Heart left ventricle (tissue), 13 donors: ENCODE measurements around the gene MMRN2.

Experiments used
- CTCF ChIP-seq, 12 donors: fragments of 200-600 bp; sonication (generic) in 4 of 12; IDR thresholded peaks; one replicate each; pipeline versions ENCODE4 v1.5.0 to v1.8.0; 2018 to 2022; ENCODE audit warnings: antibody characterized with exemption in 12 of 12, mild to moderate bottlenecking in 5 of 12
- POLR2A ChIP-seq, 2 donors: fragments of 450-650 bp; IDR thresholded peaks; one replicate each; pipeline ENCODE4 v1.6.1; 2017; ENCODE audit warnings: antibody characterized with exemption in 2 of 2, mild to moderate bottlenecking in 2 of 2, moderate library complexity in 2 of 2
- donor health status: ischemic (EF 13 %, LVEDD 7.1; RV severe dilation, severe dysfunction).
- donor health status: DM: no; HTN: yes; CAD: no.
- donor health status: DM: no; HTN: no; CAD: no.
- donor health status: ischemic (EF 25% LVEDD 6.9; RV normal size, moderate dysfunction).
- donor health status: ischemic (EF 25% LVEDD 5.7; RV mildly dilated, moderate dysfunction).
- donor health status: ischemic (EF 35%, LVEDD 5.7; RV mildly dilated, moderate dysfunction).
- donor health status: nonischemic (EF 11% LVEDD 7.7; RV severe dilation, severe dysfunction).
- donor health status: DM: yes; HTN: yes; CAD: no.
- donor health status: PGD.
- donor health status: ischemic (EF 29% LVEDD 5.4; RV normal size, mild dysfunction).
- donor health status: nonischemic (EF 23%, LVEDD 6.1; RV moderate dilation, normal function).

GRCh38 chr10:86974484-86974883 lies 17.1 kb upstream of the MMRN2 start:
- no peak for TF ChIP-seq CTCF (IDR thresholded peaks at IDR 0.05)
- no peak for TF ChIP-seq POLR2A (IDR thresholded peaks at IDR 0.05)
